Endothelial cell of umbilical vein (primary cell): Measurements from ENCODE around the gene CACNA1C.

Experiments
- CTCF ChIP-seq, 2 donors: IDR thresholded peaks; 1 replicate in 1 of 2; 2 replicates in 1 of 2; pipeline ENCODE4 v1.5.1; 2011; ENCODE audit warnings: low read length in 2 of 2, mild to moderate bottlenecking in 2 of 2, moderate library complexity in 2 of 2, control low read depth in 1 of 2, inconsistent platforms in 1 of 2, low read depth in 1 of 2; ENCODE audit not compliant: insufficient read depth in 1 of 2; ENCODE audit errors: extremely low read depth in 1 of 2
- EZH2 ChIP-seq: IDR thresholded peaks from 2 replicates; pipeline ENCODE4 v1.6.1; 2012; ENCODE audit warnings: borderline replicate concordance, low read depth, mild to moderate bottlenecking, moderate library complexity, low read length, inconsistent platforms; ENCODE audit not compliant: severe bottlenecking
- MYC ChIP-seq: IDR thresholded peaks from one replicate; pipeline ENCODE4 v1.6.1; 2011; ENCODE audit warnings: mild to moderate bottlenecking, low read depth, low read length
- POLR2AphosphoS5 ChIP-seq: IDR thresholded peaks from 2 replicates; pipeline ENCODE4 v1.6.1; 2012; ENCODE audit warnings: low read depth, mild to moderate bottlenecking, control low read depth, low read length, moderate library complexity; ENCODE audit not compliant: insufficient read depth

DNA sequence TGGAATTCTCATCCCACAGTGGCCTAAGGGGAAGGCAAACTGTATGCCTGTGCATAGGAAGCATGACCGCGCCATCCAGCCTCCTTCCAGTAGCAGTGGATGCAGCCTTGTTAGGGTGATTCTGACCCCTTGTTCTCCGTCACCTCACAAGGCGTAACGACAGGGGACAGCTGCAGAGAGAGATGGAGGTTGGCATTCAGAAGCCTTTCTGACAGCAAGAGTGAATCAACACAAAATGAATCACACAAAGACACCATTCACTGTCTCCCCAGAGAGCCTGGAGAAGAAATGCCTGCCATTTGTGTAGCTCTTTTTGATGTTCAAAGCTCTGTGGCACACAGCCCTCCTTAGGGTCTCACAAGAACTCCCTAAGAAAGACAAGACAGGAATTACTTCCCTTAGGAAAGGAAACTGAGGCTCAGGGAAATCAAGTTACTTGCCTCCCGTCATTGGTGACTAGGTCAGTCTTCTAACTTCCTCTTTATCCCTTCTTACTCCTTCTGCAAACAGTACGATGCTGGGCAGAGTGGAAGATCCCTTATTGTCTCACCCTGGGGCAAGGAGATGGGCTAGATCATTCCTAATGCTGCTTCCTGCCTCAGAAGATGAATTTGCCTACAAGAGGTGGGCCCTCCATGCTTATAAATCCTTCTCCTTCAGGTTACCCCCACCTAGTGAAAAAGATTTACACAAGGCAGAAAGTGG lies 280.9 kb downstream of the CACNA1C start:
- TF ChIP-seq CTCF (IDR thresholded peaks at IDR 0.05; ENCODE audit: extremely low read depth in 1 of 2, insufficient read depth in 1 of 2, low read depth in 1 of 2, low read length in 2 of 2) (no peak), MYC (no peak), EZH2 (no peak), POLR2AphosphoS5 (no peak)
